Endothelial cell of umbilical vein (primary cell): Measurements from ENCODE around the gene CEP72. TPM values are rescaled to one million over a fixed set of nuclear protein-coding genes. Genes with fewer than 3 reads are reported as not detected.

Experiments
- BruUV-seq: library from RNA; stranded (reverse); fragments of 400-500 nt; replicated peaks from 2 replicates; lab custom pipeline; 2021; lab: Mats Ljungman, UMichigan
- CTCF ChIA-PET: fragments of 300-600, 350-600 bp; sonication (Branson Sonifier 250); formaldehyde crosslinking; loops from one replicate; lab custom pipeline; 2021; ENCODE audit warnings: antibody characterized with exemption, inconsistent platforms; lab: Charles Lee
- POLR2A ChIA-PET: fragments of 300-600, 350-600 bp; sonication (Branson Sonifier 250); formaldehyde crosslinking; loops from one replicate; lab custom pipeline; 2021; ENCODE audit warnings: antibody characterized with exemption, inconsistent platforms; lab: Charles Lee
- DNase-seq: peaks from one replicate; pipeline ENCODE4 v3.0.0-alpha.2; 2011; ENCODE audit warnings: low read depth, low spot score
- FAIRE-seq: peaks from 2 replicates; lab custom pipeline; 2011; peaks lifted over from hg19 to GRCh38; lab: Jason Lieb, UNC
- H2AFZ ChIP-seq: 2 replicates; pipeline ENCODE4 v1.6.0; 2012; ENCODE audit warnings: low read depth, low read length, control low read depth, inconsistent platforms
- H3K27ac ChIP-seq: 2 replicates; pipeline ENCODE4 v1.5.1; 2011; ENCODE audit warnings: low read depth, mild to moderate bottlenecking, control low read depth, low read length, moderate library complexity; ENCODE audit not compliant: insufficient read depth
- H3K27me3 ChIP-seq, 2 experiments: 2 replicates each; pipeline versions ENCODE4 v1.6.0 to v1.6.1; 2011; ENCODE audit warnings: low read length in 2 of 2, mixed read lengths in 1 of 2; ENCODE audit not compliant: control insufficient read depth in 2 of 2, insufficient read depth in 2 of 2
- H3K36me3 ChIP-seq, 2 experiments: 2 replicates in 1 of 2; 3 replicates in 1 of 2; pipeline ENCODE4 v1.5.1; 2011; ENCODE audit warnings: low read length in 2 of 2, mild to moderate bottlenecking in 1 of 2, moderate library complexity in 1 of 2; ENCODE audit not compliant: control insufficient read depth in 2 of 2, insufficient read depth in 2 of 2; ENCODE audit errors: extremely low read depth in 1 of 2
- H3K4me1 ChIP-seq: 3 replicates; pipeline ENCODE4 v1.5.1; 2011; ENCODE audit warnings: mild to moderate bottlenecking, low read length; ENCODE audit not compliant: control insufficient read depth, insufficient read depth; ENCODE audit errors: extremely low read depth
- H3K4me2 ChIP-seq: 2 replicates; pipeline ENCODE4 v1.6.1; 2011; ENCODE audit warnings: low read length, control low read depth, mixed read lengths; ENCODE audit not compliant: insufficient read depth
- H3K4me3 ChIP-seq, 3 experiments: fragments of 200-600 bp in 1 of 3; sonication (generic), shearing (Covaris generic) in 1 of 3; replicated peaks in 1 of 3; 2 replicates each; pipeline ENCODE4 v1.5.1; 2011 to 2016; ENCODE audit warnings: control low read depth in 3 of 3, low read length in 3 of 3, mild to moderate bottlenecking in 2 of 3, inconsistent platforms in 1 of 3, low read depth in 1 of 3, moderate library complexity in 1 of 3; ENCODE audit not compliant: insufficient read depth in 1 of 3
- H3K79me2 ChIP-seq: 2 replicates; pipeline ENCODE4 v1.6.0; 2012; ENCODE audit warnings: low read length, inconsistent platforms; ENCODE audit not compliant: control insufficient read depth, insufficient read depth
- H3K9ac ChIP-seq: replicated peaks from 2 replicates; pipeline ENCODE3; 2011; ENCODE audit warnings: low read length, control low read depth; ENCODE audit not compliant: insufficient read depth; ENCODE audit errors: extremely low read depth
- H3K9me1 ChIP-seq: replicated peaks from 3 replicates; pipeline ENCODE4 v1.6.0; 2011; ENCODE audit warnings: mild to moderate bottlenecking, low read length; ENCODE audit not compliant: control insufficient read depth, insufficient read depth; ENCODE audit errors: extremely low read depth
- H3K9me3 ChIP-seq: replicated peaks from 2 replicates; pipeline ENCODE4 v1.5.1; 2012; ENCODE audit warnings: low read length, inconsistent platforms; ENCODE audit not compliant: control insufficient read depth, insufficient read depth
- H4K20me1 ChIP-seq: replicated peaks from 2 replicates; pipeline ENCODE3; 2011; ENCODE audit warnings: mild to moderate bottlenecking, low read length; ENCODE audit not compliant: control insufficient read depth, insufficient read depth; ENCODE audit errors: extremely low read depth
- EZH2 ChIP-seq: IDR thresholded peaks from 2 replicates; pipeline ENCODE4 v1.6.1; 2012; ENCODE audit warnings: borderline replicate concordance, low read depth, mild to moderate bottlenecking, moderate library complexity, low read length, inconsistent platforms; ENCODE audit not compliant: severe bottlenecking
- FOS ChIP-seq: IDR thresholded peaks from 2 replicates; pipeline ENCODE4 v1.6.1; 2011; ENCODE audit warnings: mild to moderate bottlenecking, low read length, moderate library complexity, borderline replicate concordance; ENCODE audit not compliant: insufficient read depth
- GATA2 ChIP-seq: IDR thresholded peaks from 2 replicates; pipeline ENCODE4 v1.7.0; 2011; ENCODE audit warnings: low read depth, mild to moderate bottlenecking, moderate library complexity, mixed read lengths, low read length; ENCODE audit not compliant: insufficient read length, insufficient read depth
- JUN ChIP-seq: IDR thresholded peaks from 2 replicates; pipeline ENCODE4 v1.6.1; 2011; ENCODE audit warnings: borderline replicate concordance, low read depth; ENCODE audit not compliant: insufficient read length, insufficient read depth
- MYC ChIP-seq: IDR thresholded peaks from one replicate; pipeline ENCODE4 v1.6.1; 2011; ENCODE audit warnings: mild to moderate bottlenecking, low read depth, low read length
- POLR2A ChIP-seq: IDR thresholded peaks from 2 replicates; pipeline ENCODE4 v1.6.1; 2012; ENCODE audit warnings: low read depth, mild to moderate bottlenecking, control low read depth, low read length
- POLR2AphosphoS5 ChIP-seq: IDR thresholded peaks from 2 replicates; pipeline ENCODE4 v1.6.1; 2012; ENCODE audit warnings: low read depth, mild to moderate bottlenecking, control low read depth, low read length, moderate library complexity; ENCODE audit not compliant: insufficient read depth
- dilution Hi-C: fragments of 300-500 bp; cut with MboI; formaldehyde crosslinking; loops from one replicate; pipeline ENCODE4 v1.15.0; 2019; ENCODE audit warnings: low sequenced_read_pairs; ENCODE audit not compliant: extremely low pct_ligation_motif_present
- intact Hi-C: fragments of 100-400 bp; cut with micrococcal nuclease; formaldehyde crosslinking; loops from one replicate; pipeline ENCODE4 v1.10.0; 2022
- polyA plus RNA-seq, 4 experiments: library from polyadenylated mRNA; depleted of rRNA in 3 of 4; stranded (reverse) in 3 of 4; unstranded in 1 of 4; fragments of >200 nt; gene quantifications; 2 replicates each; pipeline versions ENCODE4 v1.2.1 to v1.2.3, GENCODE V29; 2011 to 2012; ENCODE audit warnings: missing spikeins in 1 of 4
- total RNA-seq: library from RNA; stranded (reverse); gene quantifications from 2 replicates; pipeline ENCODE4 v1.2.3, GENCODE V29; 2021
- TF ChIP-seq, protein P1 (sequence below), 2 donors: IDR thresholded peaks; 1 replicate in 1 of 2; 2 replicates in 1 of 2; pipeline ENCODE4 v1.5.1; 2011; ENCODE audit warnings: low read length in 2 of 2, mild to moderate bottlenecking in 2 of 2, moderate library complexity in 2 of 2, control low read depth in 1 of 2, inconsistent platforms in 1 of 2, low read depth in 1 of 2; ENCODE audit not compliant: insufficient read depth in 1 of 2; ENCODE audit errors: extremely low read depth in 1 of 2
- TF ChIP-seq, protein P2 (sequence below): IDR thresholded peaks from 2 replicates; pipeline ENCODE4 v1.6.1; 2011; ENCODE audit not compliant: insufficient read depth, insufficient read length

CEP72 gene
- total and polyA plus RNA-seq, 2 donors (not counting 3 experiments of a cell fraction or from before 2014, with no cell fraction given): 2.9 to 9.5 TPM

DNA sequence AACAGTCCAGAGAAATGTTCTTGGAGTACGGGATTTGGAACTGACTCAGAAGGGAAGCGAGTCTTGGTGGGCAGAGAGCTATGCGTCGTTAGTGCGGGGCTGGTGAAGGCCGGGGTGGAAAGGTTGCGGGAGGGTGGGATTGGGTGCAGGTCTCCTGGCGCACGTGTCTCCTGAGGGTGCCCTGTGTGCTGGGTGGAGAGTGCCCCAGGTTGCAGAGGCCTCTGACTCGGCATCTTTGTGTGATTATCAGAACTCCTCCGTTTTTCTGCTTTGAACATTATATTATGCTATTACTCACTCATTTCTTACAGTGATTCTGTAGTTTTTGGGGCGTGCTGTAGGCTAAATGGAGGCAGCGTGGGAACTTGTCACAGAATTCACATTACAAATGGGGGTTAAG lies 11.4 kb downstream of the CEP72 start:
- no TSS peak for BruUV-seq
- Histone ChIP-seq H3K4me1 (no peaks in the 10 kb centered on the region), H3K27ac (no peak overlapping the region), H3K4me3 (no peak overlapping the region), H4K20me1 (no peaks in the 10 kb centered on the region), H3K9me1 (no peaks in the 10 kb centered on the region), H2AFZ (no peak overlapping the region), H3K9me3 (no peaks in the 10 kb centered on the region), H3K9ac (no peak overlapping the region), H3K79me2 (no peaks in the 10 kb centered on the region), H3K4me2 (no peak overlapping the region), H3K36me3 (peaks cover 0 to 8% of the 10 kb centered on the region in 2 experiments), H3K27me3 (no peaks in the 10 kb centered on the region)
- ChIA-PET POLR2A (no interaction called here), CTCF (no interaction called here)
- no peak for DNase-seq
- dilution Hi-C loops: no loop called here
- no peak for TF ChIP-seq EZH2
- TF ChIP-seq FOS: no peak
- TF ChIP-seq, protein P1, sequence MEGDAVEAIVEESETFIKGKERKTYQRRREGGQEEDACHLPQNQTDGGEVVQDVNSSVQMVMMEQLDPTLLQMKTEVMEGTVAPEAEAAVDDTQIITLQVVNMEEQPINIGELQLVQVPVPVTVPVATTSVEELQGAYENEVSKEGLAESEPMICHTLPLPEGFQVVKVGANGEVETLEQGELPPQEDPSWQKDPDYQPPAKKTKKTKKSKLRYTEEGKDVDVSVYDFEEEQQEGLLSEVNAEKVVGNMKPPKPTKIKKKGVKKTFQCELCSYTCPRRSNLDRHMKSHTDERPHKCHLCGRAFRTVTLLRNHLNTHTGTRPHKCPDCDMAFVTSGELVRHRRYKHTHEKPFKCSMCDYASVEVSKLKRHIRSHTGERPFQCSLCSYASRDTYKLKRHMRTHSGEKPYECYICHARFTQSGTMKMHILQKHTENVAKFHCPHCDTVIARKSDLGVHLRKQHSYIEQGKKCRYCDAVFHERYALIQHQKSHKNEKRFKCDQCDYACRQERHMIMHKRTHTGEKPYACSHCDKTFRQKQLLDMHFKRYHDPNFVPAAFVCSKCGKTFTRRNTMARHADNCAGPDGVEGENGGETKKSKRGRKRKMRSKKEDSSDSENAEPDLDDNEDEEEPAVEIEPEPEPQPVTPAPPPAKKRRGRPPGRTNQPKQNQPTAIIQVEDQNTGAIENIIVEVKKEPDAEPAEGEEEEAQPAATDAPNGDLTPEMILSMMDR (IDR thresholded peaks at IDR 0.05; ENCODE audit: extremely low read depth in 1 of 2, insufficient read depth in 1 of 2, low read depth in 1 of 2, low read length in 2 of 2): no peak
- no peak for TF ChIP-seq GATA2
- no peak for TF ChIP-seq POLR2A
- TF ChIP-seq MYC: no peak
- no peak for TF ChIP-seq POLR2AphosphoS5
- TF ChIP-seq JUN: no peak
- TF ChIP-seq, protein P2, sequence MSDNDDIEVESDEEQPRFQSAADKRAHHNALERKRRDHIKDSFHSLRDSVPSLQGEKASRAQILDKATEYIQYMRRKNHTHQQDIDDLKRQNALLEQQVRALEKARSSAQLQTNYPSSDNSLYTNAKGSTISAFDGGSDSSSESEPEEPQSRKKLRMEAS: no peak
- intact Hi-C loops: no loop called here
- FAIRE-seq: no peak
